ENCODE data around the gene CDC42EP3.

Gene CDC42EP3

GRCh38 chr2:37671009-37671815, at the start of gene CDC42EP3:
Gene CDC42EP3 (minus strand): TSS chr2:37671642. CDS start chr2:37646587, 25,055 bp downstream.
- peak; percentile 50 for DNase-seq (ENCODE audit: low read depth)

GRCh38 chr2:37721201-37721560, 49.7 kb upstream of the CDC42EP3 start:
- no peak for DNase-seq (ENCODE audit: low read depth)

GRCh38 chr2:37720533-37721200, 49.2 kb upstream of the CDC42EP3 start:
- DNase-seq (ENCODE audit: low read depth): no peak

GRCh38 chr2:37718515-37719161, 47.2 kb upstream of the CDC42EP3 start:
- no peak for DNase-seq (ENCODE audit: low read depth)

- DNase-seq (ENCODE audit: low read depth): no peak
Measured at GRCh38 chr2:37713258-37713700, 41.8 kb upstream of the CDC42EP3 start.

- no peak for DNase-seq (ENCODE audit: low read depth)
Measured at GRCh38 chr2:37711831-37712230, 40.4 kb upstream of the CDC42EP3 start.

- no peak for DNase-seq (ENCODE audit: low read depth)
Measured at GRCh38 chr2:37711308-37711731, 39.9 kb upstream of the CDC42EP3 start.

- DNase-seq (ENCODE audit: low read depth): no peak
Measured at GRCh38 chr2:37709111-37709510, 37.7 kb upstream of the CDC42EP3 start.

GRCh38 chr2:37708146-37708545, 36.7 kb upstream of the CDC42EP3 start:
- DNase-seq (ENCODE audit: low read depth): no peak

- no peak for DNase-seq (ENCODE audit: low read depth)
Measured at GRCh38 chr2:37707393-37707792, 36.0 kb upstream of the CDC42EP3 start.

- no peak for DNase-seq (ENCODE audit: low read depth)
Measured at GRCh38 chr2:37706334-37707183, 35.1 kb upstream of the CDC42EP3 start.

GRCh38 chr2:37705191-37705590, 33.7 kb upstream of the CDC42EP3 start:
- DNase-seq (ENCODE audit: low read depth): no peak

GRCh38 chr2:37698931-37699481, 27.6 kb upstream of the CDC42EP3 start:
- DNase-seq (ENCODE audit: low read depth): no peak

- DNase-seq (ENCODE audit: low read depth): no peak
Measured at GRCh38 chr2:37695336-37695735, 23.9 kb upstream of the CDC42EP3 start.

- no peak for DNase-seq (ENCODE audit: low read depth)
Measured at GRCh38 chr2:37692711-37693110, 21.3 kb upstream of the CDC42EP3 start.

GRCh38 chr2:37689751-37690150, 18.3 kb upstream of the CDC42EP3 start:
- DNase-seq (ENCODE audit: low read depth): no peak

- DNase-seq (ENCODE audit: low read depth): no peak
Measured at GRCh38 chr2:37688771-37689468, 17.5 kb upstream of the CDC42EP3 start.

- DNase-seq (ENCODE audit: low read depth): no peak
Measured at GRCh38 chr2:37686792-37687526, 15.5 kb upstream of the CDC42EP3 start.

- DNase-seq (ENCODE audit: low read depth): no peak
Measured at GRCh38 chr2:37684809-37685208, 13.4 kb upstream of the CDC42EP3 start.
